Measurements from ENCODE around the gene DEFB132.
A peak's percentile ranks its signal among the peaks of the same experiment; 100 is the strongest.
"Not testable (repeated sequence)": the region's sequence is repeated elsewhere in the genome, so short reads cannot be mapped to it uniquely, and the experiment has no call there.

The DEFB132 gene, protein sequence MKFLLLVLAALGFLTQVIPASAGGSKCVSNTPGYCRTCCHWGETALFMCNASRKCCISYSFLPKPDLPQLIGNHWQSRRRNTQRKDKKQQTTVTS

GRCh38 chr20:257419-257818 is at the start of gene DEFB132:
Gene DEFB132, plus strand, starts transcription at chr20:257724. Its CDS starts 55 bp downstream, at chr20:257779.
- no peak for DNase-seq (ENCODE audit: low spot score)

- DNase-seq (ENCODE audit: low spot score) = peak; percentile 67
Measured at GRCh38 chr20:208942-209566, 48.5 kb upstream of the DEFB132 start.

DNA sequence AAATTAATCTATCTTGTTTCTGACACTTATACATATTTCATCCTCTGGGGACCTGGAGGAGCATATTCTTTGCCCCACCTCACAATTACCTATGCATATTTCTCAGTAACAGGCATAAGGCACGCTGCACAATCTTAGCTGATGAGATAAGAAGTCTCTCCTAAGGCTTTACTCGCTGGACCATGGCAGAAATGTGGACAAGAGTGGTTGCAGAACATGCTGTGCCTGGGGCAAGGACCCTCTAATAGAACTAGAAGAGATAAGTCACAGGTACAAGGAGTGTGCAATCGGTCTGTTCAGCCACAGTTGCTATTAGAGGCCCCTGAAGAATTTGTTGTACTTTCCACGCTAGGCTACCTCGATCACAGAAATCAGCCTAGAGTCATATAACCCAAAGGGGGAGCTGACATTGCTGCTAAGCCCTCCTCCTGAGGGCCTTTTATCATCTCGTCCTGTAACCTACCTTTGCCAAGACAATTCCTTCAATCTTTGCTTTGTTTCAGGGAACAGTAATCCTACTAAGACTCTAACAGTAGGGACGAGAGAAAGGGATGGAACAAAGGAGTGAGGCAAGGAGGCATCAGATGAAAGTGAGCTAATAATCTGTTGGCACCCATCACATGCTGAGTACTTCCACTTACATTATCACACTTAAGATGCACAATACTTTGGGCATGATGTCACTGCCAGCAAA is 46.6 kb upstream of the DEFB132 start:
- DNase-seq (ENCODE audit: low spot score) = no peak

GRCh38 chr20:214383-214782 is 43.1 kb upstream of the DEFB132 start:
- DNase-seq (ENCODE audit: low spot score) = no peak

- DNase-seq (ENCODE audit: low spot score) = no peak
Measured at GRCh38 chr20:215796-216195, 41.7 kb upstream of the DEFB132 start.

DNA sequence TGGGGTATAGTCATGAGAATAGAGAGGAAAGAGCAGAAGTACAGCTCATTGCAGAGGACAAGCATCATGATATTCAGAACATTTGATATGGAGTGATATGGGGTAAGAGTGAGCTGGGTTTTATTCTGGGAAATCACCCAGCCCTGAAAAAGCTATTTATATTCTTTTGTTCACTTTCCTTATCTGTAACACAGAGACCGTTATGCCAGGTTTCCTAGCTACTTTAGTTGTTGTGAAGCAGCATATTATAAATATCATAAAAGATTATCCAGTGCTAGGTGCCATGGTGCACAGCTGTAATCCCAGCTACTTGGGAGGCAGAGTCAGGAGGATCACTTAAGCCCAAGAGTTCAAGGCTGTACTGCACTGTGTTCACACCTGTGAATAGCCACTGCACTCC is 40.3 kb upstream of the DEFB132 start:
- DNase-seq (ENCODE audit: low spot score) = no peak

GRCh38 chr20:219290-220115 is 38.0 kb upstream of the DEFB132 start:
- peak; percentile 41 for DNase-seq (ENCODE audit: low spot score)

DNA sequence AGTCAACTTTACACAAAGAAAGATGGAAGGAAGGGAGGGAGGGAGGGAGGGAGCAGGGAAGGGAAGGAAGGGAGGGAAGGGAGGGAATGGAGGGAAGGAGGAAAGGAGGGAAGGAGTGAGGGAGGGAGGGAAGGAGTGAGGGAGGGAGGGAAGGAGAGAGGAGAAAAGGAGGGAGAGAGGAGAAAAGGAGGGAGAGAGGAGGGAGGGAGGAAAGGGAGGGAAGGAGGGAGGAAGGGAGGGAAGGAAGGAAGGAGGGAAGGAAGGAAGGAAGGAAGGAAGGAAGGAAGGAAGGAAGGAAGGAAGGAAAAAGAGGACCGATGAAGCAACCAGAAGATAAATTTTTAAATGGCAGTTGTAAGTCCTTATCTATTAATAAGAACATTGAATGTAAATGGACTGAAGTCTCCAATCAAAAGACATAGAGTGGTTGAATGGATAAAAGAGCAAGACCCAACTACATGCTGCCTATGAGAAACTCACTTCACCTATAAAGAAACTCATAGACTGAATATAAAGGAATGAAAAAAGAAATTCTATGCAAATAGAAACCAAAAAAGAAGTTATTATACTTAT is 36.2 kb upstream of the DEFB132 start:
- no peak for DNase-seq (ENCODE audit: low spot score)

DNA sequence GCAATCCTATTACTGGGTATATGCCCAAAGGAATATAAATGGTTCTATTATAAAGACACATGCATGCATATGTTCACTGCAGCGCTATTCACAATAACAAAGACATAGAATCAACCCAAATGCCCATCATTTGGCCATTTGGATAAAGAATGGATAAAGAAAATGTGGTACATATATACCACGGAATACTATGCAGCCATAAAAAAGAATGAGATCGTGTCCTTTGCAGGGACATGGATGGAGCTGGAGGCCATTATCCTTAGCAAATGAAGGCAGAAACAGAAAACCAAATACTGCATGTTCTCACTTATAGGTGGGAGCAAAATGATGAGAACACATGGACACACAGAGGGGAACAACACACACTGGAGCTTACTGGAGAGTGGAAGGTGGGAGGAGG is 31.6 kb upstream of the DEFB132 start:
- DNase-seq (ENCODE audit: low spot score) = not testable (repeated sequence)

DNA sequence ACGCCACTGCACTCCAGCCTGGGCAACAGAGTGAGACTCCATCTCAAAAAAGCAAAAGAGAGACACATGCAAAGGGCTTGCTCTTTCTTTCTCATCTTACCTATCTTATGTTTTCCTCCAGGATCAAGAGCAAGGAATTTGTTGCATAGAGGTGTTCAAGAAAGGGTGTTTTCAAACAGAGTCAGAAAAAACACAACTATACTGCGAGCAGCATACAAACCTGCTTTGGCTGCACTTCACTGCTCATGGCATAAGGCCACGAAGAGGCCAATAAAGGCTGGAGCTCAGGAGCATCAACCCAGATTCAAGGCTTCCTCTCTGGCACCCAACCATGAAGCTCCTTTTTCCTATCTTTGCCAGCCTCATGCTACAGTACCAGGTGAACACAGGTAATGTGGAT is 30.6 kb upstream of the DEFB132 start, which contains the start of gene DEFB129:
Gene DEFB129, plus strand, starts transcription at position 301 of the 400 bp plus-strand sequence. Its CDS starts 31 bp downstream, at position 332.
- DNase-seq (ENCODE audit: low spot score) = no peak

GRCh38 chr20:227439-228105 is 30.0 kb upstream of the DEFB132 start:
- no peak for DNase-seq (ENCODE audit: low spot score)

GRCh38 chr20:235891-236290 is 21.6 kb upstream of the DEFB132 start:
- no peak for DNase-seq (ENCODE audit: low spot score)

- no peak for DNase-seq (ENCODE audit: low spot score)
Measured at GRCh38 chr20:237489-237888, 20.0 kb upstream of the DEFB132 start.

- no peak for DNase-seq (ENCODE audit: low spot score)
Measured at GRCh38 chr20:237929-238328, 19.6 kb upstream of the DEFB132 start.

DNA sequence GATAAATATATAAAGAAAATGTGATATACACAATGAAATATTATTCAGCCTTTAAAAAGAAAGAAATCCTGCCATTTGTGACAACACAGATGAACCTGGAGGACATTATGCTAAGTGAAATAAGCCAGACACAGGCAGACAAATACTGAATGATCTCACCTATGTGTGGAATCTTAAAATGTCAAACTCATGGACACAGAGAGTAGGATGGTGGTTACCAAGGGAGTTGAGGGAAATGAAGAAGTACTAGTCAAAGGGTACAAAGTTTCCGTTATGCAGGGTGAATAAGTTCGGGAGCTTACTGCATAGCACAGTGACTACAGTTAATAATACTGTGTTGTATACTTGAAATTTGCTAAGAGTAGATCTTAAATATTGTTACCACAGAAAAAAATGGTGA is 14.6 kb upstream of the DEFB132 start:
- no peak for DNase-seq (ENCODE audit: low spot score)

- no peak for DNase-seq (ENCODE audit: low spot score)
Measured at GRCh38 chr20:251354-251753, 6.2 kb upstream of the DEFB132 start.

DNA sequence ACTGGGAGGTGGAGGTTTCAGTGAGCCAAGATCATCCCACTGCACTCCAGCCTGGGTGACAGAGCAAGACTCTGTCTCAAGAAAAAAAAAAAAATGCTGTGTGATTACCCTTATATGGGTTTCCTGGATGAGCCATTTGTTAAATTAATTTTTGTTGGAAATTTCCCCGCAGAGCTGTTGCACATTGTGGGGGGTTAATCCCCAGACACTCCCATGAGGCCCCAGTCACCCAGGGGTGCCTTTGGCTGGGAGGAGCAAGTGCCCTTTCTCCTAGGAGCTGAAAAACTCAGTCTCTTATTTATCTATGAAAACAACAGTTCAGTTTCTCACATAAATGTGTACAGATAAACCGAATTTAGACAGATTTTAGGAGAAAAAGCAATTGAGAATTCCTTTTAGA is 4.7 kb upstream of the DEFB132 start:
- DNase-seq (ENCODE audit: low spot score) = no peak

GRCh38 chr20:253447-253846 is 4.1 kb upstream of the DEFB132 start:
- DNase-seq (ENCODE audit: low spot score) = not testable (repeated sequence)

- DNase-seq (ENCODE audit: low spot score) = no peak
Measured at GRCh38 chr20:258269-258858, 840 bp downstream of the DEFB132 start.

- DNase-seq (ENCODE audit: low spot score) = no peak
Measured at GRCh38 chr20:258963-259362, 1.4 kb downstream of the DEFB132 start.

DNA sequence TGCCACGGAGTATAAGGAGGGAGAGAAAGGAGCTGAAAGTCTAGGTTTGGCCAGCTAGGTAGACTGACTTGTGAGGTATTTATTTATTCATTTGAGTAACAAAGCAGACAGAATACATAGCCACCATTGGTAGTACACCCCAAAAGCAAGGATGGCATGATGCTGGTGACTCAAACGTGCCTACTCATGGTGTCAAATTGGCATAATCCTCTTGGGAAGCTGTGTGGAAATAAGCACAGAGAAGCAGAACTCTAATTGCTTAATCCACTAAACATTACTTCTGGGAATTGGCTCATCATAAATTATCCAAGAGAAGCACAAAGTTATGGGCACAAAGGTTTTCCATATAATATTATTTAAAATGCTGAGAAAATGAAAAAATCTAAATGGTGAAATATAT is 2.5 kb downstream of the DEFB132 start:
- no peak for DNase-seq (ENCODE audit: low spot score)

Measured in COLO829 (cell line).